ENCODE data around the gene ACTMAP.

The ACTMAP gene

DNA sequence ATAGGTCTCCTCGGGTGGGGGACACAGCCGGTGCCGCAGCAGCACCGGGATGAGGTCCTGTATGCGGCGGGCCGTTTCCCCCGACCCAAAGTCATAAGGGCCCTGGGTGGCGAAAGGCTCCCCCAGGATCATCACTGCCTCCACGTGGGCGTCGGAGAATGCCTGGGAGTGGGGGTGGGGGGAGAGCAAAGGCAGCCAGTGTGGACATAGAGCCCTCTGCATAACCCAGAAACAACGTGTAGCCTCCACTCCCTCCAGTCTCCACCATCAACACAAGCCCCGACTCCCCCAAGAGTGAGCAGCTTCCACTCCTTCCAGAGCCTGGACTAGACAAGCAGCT, 58.1 kb downstream of the ACTMAP start:
- no peak for DNase-seq

DNA sequence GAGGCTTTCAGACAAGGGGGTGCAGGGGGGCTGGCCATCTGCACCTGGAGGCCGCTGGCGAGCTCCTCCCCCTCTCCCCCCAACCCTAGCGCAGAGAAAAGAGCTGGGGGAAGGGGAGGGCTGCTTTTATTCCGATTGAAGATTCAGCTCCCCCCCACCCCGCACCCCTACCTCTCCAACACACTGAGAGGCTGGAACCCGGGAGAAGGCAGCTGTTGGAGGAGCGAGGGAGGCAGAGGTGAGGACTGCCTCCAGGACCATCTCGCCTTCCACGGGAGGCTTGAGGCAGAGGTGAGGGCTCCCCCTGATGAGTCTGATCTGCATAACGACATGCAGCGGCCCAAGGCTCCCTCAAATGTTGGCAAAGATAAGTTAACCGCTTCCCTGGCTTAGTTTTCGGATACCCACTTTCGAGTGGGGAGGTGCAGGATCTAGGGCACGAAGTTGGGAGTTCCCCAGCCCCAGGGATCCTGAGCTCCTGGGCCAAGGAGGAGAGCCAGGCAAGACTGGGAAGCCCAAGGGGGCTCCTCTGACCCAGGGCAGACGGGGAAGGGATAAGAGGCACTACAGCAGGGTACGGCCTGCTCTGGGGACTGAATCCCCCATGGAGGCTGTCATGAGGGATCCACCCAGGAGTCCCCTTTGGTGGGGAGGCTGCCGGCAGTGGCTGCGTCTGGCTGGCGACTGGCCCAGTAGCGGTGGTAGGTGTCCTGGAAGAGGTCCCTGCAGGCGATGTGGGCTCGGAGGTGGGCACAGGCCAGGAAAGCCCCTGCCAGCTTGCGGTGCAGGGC, 58.7 kb downstream of the ACTMAP start:
- no peak for DNase-seq
